Measurements from ENCODE around the gene FGD6. TPM values are rescaled to one million over a fixed set of nuclear protein-coding genes. Genes with fewer than 3 reads are reported as not detected.
A peak's percentile ranks its signal among the peaks of the same experiment; 100 is the strongest.

FGD6 gene
- total and polyA plus RNA-seq, 2 of the 4 experiments (the other 2 are of a cell fraction), result 2.6 to 9.5 TPM

DNA sequence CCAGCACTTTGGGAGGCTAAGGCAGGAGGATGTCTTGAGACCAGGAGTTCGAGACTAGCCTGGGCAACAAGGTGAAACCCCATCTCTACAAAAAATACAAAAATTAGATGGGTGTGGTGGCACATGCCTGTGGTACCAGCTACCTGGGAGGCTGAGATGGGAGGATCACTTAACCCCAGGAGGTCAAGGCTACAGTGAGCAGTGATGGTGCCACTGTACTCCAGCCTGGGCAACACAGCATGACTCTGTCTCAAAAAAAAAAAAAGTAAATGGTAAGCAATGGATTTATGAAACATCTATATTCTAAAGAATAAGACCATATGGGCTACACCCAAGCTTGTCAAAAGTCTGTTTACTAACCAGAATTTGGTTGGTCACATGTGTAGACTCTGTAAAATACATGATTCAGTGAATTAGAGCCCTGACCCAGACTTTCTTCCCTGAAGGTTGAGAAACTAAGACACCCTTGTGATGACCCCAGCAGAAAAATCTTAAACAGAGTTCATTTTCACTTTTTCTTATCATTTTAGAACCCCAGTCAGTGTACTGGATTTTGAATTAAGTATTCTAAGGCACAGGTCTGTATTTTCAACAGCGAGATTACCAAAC is 12.1 kb downstream of the FGD6 start:
- Histone ChIP-seq H3K4ac (ENCODE audit: low read depth, low read length) (peak overlapping the region; percentile 96), H2BK20ac (ENCODE audit: low read depth, low read length) (peak overlapping the region; percentile 83; the same call in 1 of the 2 replicates), H3K4me2 (ENCODE audit: low read depth, low read length) (peak overlapping the region; percentile 40; the same call in 1 of the 2 replicates), H3K27me3 (ENCODE audit: control insufficient read depth, insufficient read depth, low read length) (no peaks in the 10 kb centered on the region), H3K9me1 (ENCODE audit: insufficient read depth, low read length) (peaks cover 11% of the 10 kb centered on the region), H2BK5ac (ENCODE audit: low read depth, low read length, poor library complexity, severe bottlenecking) (peak overlapping the region; percentile 97), H3K9ac (ENCODE audit: low read depth, low read length) (no peak overlapping the region; the same call in 1 of the 2 replicates), H2AK9ac (replicated peaks; ENCODE audit: low read depth, low read length, poor library complexity) (no peak overlapping the region), H3K79me1 (ENCODE audit: low read depth in 1 of 2, low read length in 2 of 2) (peaks cover 18 to 57% of the 10 kb centered on the region in 2 experiments), H3K18ac (ENCODE audit: low read depth, low read length) (peak overlapping the region; percentile 87), H3K27ac (ENCODE audit: insufficient read depth, low read length) (peak overlapping the region; percentile 71), H4K8ac (ENCODE audit: low read depth in 2 of 2, low read length in 2 of 2) (peak overlapping the region; percentile 71 to 95; a peak in 3 of 4 replicates), H3K23ac (ENCODE audit: low read depth, low read length) (peak overlapping the region; percentile 72; the same call in 1 of the 2 replicates), H2AFZ (replicated peaks; ENCODE audit: low read length, poor library complexity) (no peak overlapping the region), H2BK120ac (ENCODE audit: low read depth, low read length) (peak overlapping the region; percentile 96), H3K36me3 (ENCODE audit: control insufficient read depth, insufficient read depth, low read length) (no peaks in the 10 kb centered on the region), H3K14ac (replicated peaks; ENCODE audit: low read depth, low read length) (peak overlapping the region; percentile 88), H3K56ac (ENCODE audit: extremely low read depth, insufficient read depth, low read length) (no peak overlapping the region), H2BK15ac (ENCODE audit: low read depth, low read length) (peak overlapping the region; percentile 97), H4K20me1 (ENCODE audit: insufficient read depth, low read length) (no peaks in the 10 kb centered on the region), H3K9me3 (ENCODE audit: control insufficient read depth, insufficient read depth, low read length) (no peaks in the 10 kb centered on the region), H4K5ac (ENCODE audit: low read depth, low read length) (peak overlapping the region; percentile 86), H2AK5ac (ENCODE audit: low read depth, low read length) (peak overlapping the region; percentile 99; the same call in 1 of the 2 replicates), H3K4me3 (ENCODE audit: insufficient read depth, low read depth, low read length) (no peak overlapping the region), H4K91ac (ENCODE audit: insufficient read depth, low read depth, low read length) (peak overlapping the region; percentile 94), H3K4me1 (ENCODE audit: control insufficient read depth, insufficient read depth, low read length) (peaks cover 24% of the 10 kb centered on the region)
- WGBS, 2 experiments (ENCODE audit: extremely low coverage in 2 of 2, insufficient read length in 1 of 2), result no CpG with 5 or more reads among the region's 2 CpGs
- BruUV-seq (replicated peaks), result no TSS peak
- ATAC-seq (ENCODE audit: low read depth), result no peak
- CTCF ChIA-PET, result interaction anchor here (0.6 to 1.5 kb wide), 3 partner anchors 13 to 1029 kb away, joined by 3 to 5 read pairs (median 5); partner anchors contain the start of gene VEZT
- DNase-seq, result no peak
- intact Hi-C loops (cut with micrococcal nuclease), result no loop called here
- dilution Hi-C loops (cut with HindIII; ENCODE audit: low sequenced_read_pairs, unreplicated experiment), result no loop called here
- POLR2A ChIA-PET (ENCODE audit: unreplicated experiment), result no interaction called here
- TF ChIP-seq MAZ (IDR thresholded peaks at IDR 0.05; ENCODE audit: borderline replicate concordance, low read depth, low read length) (no peak), RAD21 (IDR thresholded peaks at IDR 0.05; ENCODE audit: low read length) (no peak)
- in situ Hi-C loops (cut with MboI; ENCODE audit: low sequenced_read_pairs), result no loop called here

All from IMR-90 (cell line).